Stimulated activated CD8-positive, alpha-beta memory T cell treated with anti-CD3 and anti-CD28 coated beads, Interleukin-12 subunit alpha, Interleukin-12 subunit beta, amount 100 ng/mL, for 24 hours (primary cell): ENCODE results near the gene RSRC1.
"Not testable (repeated sequence)": the region's sequence is repeated elsewhere in the genome, so short reads cannot be mapped to it uniquely, and the experiment has no call there.

Source experiments
- DNase-seq: peaks from one replicate; pipeline ENCODE4 v3.0.0-alpha.2; 2020; ENCODE audit errors: extremely low read depth

The RSRC1 gene

GRCh38 chr3:158458464-158458863 is 348.6 kb downstream of the RSRC1 start:
- DNase-seq: no peak

DNA sequence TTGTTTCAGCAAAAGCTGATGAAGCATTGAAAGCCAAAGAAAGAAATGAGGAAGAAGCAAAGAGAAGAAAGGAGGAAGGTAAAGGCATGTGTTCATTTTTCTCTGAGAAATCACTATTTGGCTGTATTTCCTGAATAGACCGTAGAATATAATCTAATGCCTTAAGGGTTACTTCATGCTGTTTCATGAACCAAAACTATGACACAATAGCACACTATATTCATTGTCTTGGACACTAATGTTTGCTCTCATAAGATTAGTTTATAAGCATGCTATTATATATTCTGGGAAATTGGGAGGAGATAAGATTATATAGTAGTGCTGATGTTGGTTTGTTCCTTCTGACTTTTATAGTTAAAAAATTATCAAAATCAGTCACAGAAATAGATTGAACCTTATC is 351.0 kb downstream of the RSRC1 start:
- no peak for DNase-seq

DNA sequence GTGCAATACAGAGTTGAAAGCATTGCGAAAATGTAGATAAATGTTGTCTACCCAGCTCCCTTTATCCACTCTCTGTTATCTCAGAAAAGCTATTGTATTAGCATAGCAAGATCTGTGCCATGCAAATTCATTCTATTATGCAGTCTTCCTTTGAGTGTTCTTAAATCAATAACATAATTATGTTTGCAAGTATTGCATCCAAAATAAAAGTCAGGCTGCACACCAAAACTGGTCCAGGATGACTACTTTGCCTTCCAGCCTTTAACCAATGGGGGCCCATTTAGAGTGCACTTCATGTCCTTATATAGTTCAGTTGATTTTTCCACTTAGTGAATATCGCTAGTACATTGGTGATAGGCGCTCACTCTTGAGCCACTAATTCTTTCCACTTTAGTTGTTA is 353.7 kb downstream of the RSRC1 start:
- no peak for DNase-seq

GRCh38 chr3:158465074-158465473 is 355.2 kb downstream of the RSRC1 start:
- no peak for DNase-seq

- DNase-seq: no peak
Observed at GRCh38 chr3:158470944-158471638, 361.2 kb downstream of the RSRC1 start.

GRCh38 chr3:158471639-158472294 is 361.9 kb downstream of the RSRC1 start:
- DNase-seq: no peak

GRCh38 chr3:158479051-158479450 is 369.2 kb downstream of the RSRC1 start:
- DNase-seq: no peak

DNA sequence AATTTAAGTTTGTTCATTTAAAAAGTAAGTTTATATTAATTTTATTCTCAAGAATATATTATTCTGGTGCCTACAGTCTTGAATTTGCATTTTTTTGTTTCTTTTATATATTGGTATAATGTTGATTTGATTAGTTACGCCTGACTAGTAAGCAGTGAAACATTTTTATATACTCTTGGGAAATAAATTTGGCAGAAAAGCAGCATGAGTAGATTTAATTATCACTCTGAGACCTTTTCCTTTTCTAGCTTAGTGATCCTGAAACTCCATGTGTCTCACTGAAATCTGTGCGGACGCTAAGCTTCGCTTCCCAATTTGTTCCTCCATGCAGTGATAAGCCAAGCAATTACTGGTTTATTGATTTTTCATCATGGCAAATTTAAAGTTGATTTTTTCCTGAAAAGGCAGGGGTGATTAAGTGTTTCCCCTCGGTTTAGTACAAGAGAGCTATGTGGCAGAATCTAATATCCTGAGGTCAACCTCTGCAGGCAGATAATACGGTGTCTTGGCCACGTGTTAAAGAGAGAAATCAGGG is 373.9 kb downstream of the RSRC1 start:
- no peak for DNase-seq

DNA sequence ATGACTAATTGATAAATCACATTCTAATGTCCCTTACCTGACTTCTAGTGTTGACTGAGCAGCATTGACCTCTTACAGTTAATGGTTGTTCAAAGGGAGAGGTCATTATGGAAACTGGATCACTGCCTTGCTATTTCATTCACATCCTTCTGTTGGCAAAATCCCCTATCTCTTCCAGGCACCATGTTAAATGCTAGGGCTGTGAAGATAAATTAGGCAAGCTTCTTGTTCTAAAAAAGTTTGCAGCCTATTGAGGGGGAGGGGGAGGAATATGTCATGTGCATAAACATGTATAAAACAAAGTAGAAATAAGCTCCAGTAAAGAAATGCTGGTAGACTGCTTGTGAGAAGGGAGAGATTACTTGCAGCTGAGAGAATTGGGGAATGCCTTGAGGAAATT is 376.3 kb downstream of the RSRC1 start:
- DNase-seq: no peak

DNA sequence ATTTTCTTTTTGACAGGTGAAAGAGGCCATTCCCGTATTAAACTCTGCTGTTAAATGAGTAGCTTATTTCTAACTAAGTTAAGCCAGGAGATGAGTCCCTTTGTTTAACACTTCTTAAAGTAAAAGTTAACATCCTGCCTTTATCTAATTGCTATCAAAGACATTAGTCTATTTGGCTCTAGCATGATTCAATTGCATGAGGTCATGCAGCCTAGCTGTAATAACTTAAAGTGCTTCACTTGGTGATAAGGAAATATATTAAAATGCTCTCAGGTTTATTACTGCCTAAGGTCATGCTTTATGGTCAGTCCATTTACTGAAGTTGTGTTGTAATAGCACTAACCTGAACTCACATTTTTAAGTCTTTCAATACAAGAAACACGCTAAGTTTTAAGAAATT is 378.8 kb downstream of the RSRC1 start:
- DNase-seq: no peak

DNA sequence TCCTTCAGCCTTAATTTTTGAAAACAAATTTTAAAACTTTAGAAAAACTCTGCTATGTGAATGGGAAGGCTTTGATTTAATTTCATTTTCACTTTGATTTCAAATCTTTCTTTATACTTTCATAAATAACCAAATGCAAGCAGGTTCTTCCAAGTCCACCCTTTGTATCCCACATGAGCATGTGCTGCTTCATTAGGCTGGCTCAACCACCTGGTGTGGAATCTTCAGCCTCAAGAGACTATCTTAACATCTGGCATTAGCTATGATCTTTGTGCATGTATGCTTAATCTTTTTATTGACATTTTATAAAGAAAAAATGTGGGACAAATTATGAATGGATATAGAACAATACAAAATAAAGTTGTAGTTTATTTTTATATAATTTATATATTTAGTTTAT is 379.3 kb downstream of the RSRC1 start:
- no peak for DNase-seq

- DNase-seq: no peak
Observed at GRCh38 chr3:158491968-158492367, 382.1 kb downstream of the RSRC1 start.

GRCh38 chr3:158492685-158493084 is 382.8 kb downstream of the RSRC1 start:
- no peak for DNase-seq

DNA sequence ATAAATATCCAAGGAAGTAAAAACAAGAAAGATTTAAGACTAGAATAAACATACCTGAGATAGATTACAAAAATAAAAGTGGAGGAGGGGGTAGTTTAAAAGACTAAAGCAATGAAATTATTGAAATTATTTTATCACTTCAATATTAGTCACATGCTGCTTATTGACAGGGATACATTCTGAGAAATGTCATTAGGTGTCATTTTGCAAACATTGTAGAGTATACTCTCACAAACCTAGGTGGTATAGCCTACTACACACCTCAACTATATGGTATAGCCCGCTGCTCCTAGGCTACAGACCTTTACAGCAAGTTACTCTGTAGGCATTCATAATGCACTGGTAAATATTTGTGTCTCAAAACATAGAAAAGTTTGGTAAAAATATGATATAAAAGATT is 384.0 kb downstream of the RSRC1 start:
- no peak for DNase-seq

- no peak for DNase-seq
Observed at GRCh38 chr3:158494673-158495072, 384.8 kb downstream of the RSRC1 start.

GRCh38 chr3:158495398-158495902 is 385.6 kb downstream of the RSRC1 start:
- not testable (repeated sequence) for DNase-seq

- DNase-seq: no peak
Observed at GRCh38 chr3:158505117-158505516, 395.2 kb downstream of the RSRC1 start.

- DNase-seq: no peak
Observed at GRCh38 chr3:158506456-158506855, 396.6 kb downstream of the RSRC1 start.

- no peak for DNase-seq
Observed at GRCh38 chr3:158508481-158508880, 398.6 kb downstream of the RSRC1 start.

GRCh38 chr3:158509891-158510290 is 400.0 kb downstream of the RSRC1 start:
- no peak for DNase-seq

DNA sequence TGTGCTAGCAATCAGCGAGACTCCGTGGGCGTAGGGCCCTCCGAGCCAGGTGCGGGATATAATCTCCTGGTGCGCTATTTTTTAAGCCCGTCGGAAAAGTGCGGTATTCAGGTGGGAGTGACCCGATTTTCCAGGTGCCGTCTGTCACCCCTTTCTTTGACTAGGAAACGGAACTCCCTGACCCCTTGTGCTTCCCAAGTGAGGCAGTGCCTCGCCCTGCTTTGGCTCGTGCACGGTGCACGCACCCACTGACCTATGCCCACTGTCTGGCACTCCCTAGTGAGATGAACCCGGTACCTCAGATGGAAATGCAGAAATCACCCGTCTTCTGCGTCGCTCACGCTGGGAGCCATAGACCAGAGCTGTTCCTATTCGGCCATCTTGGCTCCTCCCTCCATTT is 406.8 kb downstream of the RSRC1 start:
- DNase-seq: not testable (repeated sequence)

- no peak for DNase-seq
Observed at GRCh38 chr3:158519776-158520175, 409.9 kb downstream of the RSRC1 start.

GRCh38 chr3:158520433-158520832 is 410.5 kb downstream of the RSRC1 start:
- no peak for DNase-seq
